HG03575 (cell line): ENCODE data around the gene THRSP.
"Not testable (repeated sequence)": the region's sequence is repeated elsewhere in the genome, so short reads cannot be mapped to it uniquely, and the experiment has no call there.

ENCODE experiments used
- ATAC-seq: cut with Tn5 transposase; IDR thresholded peaks from one replicate; pipeline ENCODE4 v1.9.1; 2021; ENCODE audit not compliant: unreplicated experiment, insufficient number of reproducible peaks, low FRiP score; ENCODE audit errors: extremely low read depth

Gene THRSP

DNA sequence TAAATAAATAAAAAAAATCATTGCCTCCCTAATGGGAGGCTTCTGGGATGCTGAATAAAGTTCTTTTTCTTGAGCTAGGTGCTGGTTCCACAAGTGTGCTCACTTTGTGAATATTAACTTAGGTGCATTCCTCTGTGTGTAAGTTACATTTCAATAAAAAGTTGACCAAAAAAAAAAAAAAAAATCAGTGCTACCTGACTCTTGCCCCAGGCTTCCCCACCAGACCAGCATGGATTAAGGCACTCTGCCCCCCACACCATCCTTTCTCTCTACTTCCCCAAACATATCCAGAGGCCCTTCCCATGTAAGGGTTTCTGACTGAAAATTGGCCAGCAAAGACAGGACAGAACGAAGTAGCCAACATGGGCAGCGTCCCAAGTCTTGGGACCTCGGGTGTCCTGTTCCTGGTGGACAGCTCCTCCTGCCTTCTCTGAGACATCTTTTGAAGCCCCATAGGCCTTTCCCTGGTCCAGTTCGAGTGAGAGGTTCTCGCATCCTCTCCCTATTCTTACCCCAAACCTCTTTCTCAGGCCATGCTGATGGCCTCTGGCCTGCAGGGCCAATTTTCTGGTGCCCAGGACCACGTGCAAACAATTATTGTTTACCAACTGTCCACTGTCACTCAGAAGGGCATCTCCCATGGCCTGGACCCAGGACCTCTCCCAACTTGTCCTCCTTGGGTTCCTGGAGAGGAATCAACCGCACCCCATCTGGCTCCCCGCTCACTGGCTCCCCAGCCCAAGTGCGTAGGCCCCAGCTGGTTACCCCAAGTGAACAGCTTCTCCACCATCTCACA is 25.6 kb upstream of the THRSP start:
- no peak for ATAC-seq

DNA sequence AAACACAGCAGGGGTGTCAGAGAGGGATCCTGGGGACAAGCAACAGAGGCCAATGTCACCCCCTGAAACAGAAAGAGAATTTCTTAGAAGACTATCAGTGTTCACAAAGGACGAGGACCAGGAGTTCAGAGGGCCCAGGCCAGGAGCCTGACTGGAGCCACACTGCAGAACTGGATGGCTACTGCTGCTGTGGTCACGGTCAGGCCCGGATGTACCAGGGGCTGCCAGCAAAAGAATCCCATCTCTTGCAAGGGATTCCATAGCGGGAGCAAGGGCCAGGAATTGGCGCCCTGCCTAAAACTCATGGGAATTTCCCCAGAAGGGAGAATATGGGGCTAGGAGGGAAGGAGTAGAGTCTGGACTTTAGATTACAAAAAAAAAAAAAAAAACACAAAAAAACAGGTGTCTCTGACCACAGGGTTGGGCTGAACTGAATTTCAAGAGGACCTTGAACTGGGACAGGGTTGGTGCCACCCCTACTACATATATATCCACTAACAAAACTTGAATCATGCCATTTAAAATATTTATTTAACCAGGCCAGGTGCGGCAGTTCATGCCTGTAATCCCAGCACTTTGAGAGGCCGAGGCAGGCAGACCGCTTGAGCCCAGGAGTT is 24.9 kb upstream of the THRSP start:
- no peak for ATAC-seq

DNA sequence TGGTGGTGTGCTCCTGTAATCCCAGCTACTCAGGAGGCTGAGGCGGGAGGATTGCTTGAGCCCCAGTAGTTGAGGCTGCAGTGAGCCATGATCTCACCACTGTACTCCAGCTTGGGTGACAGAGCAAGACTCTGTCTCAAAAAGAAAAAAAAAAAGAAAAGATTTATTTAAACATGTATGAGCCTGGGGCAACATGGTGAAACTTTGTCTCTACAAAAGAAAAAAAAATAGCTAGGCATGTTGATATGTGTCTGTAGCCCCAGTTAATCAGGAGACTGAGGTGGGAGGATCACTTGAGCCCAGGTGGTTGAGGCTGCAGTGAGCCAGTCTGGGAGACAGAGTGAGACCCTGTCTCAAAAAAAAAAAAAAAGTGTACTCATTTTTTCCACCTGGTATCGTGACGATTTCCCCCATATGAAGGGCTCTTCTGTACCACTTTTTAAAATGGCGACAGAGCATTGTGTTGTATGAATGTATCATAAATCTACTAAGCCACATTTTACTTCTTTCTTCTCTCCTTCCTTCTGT is 24.2 kb upstream of the THRSP start:
- no peak for ATAC-seq

DNA sequence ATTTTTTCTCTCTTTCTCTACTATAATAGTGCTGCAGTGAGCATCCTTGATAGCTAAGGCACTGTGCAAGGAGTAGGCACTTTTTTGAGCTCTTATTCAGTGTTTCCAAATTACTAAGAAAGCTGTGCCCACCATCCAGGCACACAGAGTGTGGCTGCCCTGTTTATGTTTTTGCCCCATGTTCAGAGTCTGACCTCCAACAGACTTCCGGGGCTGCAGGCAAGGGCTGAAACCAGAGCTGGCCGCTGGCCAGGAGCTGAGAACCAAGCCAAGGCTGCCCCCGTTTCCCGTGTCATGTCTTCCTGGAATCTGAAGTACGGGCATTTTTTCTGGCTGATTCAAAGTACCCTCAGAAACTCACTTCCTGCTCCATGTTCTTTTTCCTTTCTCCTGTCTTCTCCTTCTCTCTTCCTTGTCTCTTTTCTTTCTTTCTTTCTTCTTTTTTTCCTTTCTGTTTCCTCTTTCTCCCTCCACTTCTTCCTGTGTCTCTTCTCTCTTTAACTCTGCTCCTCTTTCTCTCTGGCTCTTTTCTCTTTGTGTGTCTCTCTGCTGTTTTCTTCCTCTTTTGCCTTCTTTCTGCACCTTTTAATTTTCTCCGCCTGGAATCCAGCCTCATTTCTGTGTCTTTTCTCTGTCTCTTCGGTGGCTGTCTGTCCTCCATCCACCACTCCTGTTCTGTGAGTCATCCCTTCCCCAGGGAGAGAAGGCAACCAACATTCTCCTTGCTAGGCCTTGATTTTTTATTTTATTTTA is 23.6 kb upstream of the THRSP start:
- ATAC-seq, result no peak

DNA sequence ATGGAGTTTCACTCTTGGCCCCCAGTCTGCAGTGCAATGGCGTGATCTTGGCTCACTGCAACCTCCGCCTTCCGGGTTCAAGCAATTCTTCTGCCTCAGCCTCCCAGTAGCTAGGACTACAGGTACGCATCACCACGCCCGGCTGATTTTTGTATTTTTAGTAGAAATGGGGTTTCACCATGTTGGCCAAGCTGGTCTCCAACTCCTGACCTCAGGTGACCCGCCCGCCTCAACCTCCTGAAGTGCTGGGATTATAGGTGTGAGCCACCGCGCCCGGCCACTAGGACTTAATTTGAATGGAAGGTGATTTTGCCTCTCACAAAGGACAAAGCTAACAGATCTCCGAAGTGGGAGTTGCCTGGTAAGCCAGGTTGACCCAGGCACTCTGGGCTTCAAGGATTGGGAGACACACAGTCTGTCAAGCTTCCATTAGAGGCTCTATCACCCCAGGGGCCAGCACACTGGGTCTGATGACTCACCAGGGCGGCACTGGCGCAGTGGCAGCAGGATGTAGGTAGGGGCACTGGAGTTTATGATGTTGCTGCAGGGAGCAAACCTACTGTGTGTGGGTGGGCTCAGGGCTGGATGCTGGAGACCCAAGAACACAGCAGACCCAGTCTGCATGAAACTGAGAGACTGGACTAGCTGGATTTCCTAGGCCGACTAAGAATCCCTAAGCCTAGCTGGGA is 22.8 kb upstream of the THRSP start:
- ATAC-seq, result no peak

DNA sequence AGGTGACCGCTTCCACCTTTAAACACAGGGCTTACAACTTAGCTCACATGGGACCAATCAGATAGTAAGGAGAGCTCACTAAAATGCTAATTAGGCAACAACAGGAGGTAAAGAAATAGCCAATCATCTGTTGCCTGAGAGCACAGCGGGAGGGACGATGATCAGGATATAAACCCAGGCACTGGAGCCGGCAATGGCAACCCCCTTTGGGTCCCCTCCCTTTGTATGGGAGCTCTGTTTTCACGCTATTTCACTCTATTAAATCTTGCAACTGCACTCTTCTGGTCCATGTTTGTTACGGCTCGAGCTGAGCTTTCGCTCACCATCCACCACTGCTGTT is 22.3 kb upstream of the THRSP start:
- not testable (repeated sequence) for ATAC-seq

DNA sequence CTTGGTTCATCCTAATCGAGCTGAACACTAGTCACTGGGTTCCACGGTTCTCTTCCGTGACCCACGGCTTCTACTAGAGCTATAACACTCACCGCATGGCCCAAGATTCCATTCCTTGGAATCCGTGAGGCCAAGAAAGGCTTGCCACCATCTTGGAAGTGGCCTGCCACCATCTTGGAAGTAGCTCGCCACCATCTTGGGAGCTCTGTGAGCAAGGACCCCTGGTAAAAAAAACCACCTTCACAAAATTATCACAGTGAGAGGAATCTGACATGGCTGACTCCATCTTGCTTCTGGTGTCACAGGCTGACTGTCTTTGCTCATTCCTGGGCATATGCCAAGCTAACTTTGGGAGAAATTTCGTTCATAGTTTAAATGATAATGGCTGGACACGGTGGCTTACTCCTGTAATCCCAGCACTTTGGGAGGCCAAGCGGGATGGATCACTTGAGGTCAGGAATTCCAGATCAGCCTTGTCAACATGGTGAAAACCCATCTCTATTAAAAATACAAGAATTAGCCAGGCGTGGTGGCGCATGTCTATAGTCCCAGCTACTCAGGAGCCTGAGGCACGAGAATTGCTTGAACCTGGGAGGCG is 21.7 kb upstream of the THRSP start:
- no peak for ATAC-seq

DNA sequence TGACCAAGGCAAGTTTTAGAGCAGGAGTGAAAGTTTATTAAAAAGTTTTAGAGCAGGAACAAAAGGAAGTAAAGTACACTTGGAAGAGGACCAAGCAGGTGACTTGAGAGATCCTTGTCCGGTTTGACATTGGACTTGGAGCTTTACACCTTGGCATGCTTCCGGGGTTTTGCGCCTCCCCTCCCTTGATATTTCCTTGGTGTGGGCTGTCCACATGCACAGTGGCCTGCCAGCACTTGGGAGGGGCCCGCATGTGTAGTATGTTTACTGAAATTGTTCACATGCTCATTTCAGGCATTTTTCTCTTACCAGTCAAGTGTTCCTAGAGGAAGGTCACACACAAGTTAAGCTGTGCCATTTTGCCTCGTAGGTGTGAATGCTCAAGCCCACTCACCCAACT is 19.0 kb upstream of the THRSP start:
- no peak for ATAC-seq

DNA sequence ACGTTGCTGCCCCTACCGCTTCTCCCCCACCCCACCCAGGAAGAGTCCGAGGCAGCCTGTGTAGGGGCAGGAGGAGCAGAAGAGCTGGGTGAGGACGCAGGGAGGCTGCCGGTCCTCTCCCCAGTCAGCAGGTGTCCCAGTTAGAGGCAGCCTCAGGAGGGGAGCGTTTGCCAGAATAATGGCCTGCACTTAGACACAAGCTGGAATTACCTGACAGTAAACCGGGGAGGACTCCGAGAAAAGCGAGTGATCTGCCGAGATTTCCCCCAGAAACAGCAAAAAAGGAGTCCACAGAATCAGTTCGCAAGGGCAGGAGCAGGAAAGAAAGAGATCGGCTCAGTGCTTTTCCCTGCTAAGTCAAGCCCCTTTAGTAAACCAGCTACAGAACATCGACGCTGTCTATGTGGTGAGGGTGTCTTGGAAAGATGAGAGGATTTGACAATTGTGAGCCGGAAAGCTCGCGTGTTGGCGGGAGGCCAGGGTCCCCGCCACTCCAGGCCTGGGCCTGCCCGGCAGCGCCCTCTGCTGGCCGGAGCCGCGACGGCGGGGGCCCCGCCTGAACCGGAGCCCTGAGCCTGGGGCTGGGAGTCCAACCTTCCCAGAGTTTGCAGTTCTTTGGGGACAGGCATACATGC is 17.7 kb upstream of the THRSP start:
- no peak for ATAC-seq

DNA sequence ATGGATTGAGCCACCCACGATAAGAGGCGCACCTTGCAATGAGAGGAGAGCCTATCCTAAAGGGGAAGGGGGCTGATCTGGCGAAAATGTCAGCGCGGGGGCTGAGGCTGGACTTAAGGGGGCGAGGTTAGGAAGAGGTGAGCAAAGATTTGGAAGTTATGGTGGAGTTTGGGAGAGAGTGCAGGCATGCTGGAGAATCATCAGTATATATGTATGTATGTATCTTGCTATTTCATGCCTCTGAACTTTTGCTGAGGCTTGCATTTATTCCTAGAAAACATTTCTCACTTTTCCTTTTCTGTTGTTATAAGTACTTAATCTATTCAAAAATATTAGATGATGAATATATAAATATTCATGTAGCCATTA is 17.2 kb upstream of the THRSP start:
- ATAC-seq, result no peak

DNA sequence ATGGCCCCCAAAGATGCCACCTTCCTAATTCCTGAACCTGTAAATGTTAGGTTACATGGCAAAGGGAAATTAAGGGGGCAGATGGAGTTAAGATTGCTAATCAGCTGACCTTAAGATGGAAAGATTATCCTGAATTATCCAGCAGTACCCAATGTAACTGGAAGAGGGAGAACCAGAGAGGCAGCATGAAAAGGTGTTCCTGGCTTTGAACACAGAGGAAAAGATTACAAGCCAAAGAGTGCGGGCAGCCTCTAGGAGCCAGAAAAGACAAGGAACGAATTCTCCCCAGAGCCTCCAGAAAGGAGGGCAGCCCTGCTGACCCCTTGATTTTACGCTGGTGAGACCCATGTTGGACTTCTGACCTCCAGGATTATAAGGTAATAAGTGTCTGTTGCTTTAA is 15.1 kb upstream of the THRSP start:
- no peak for ATAC-seq

DNA sequence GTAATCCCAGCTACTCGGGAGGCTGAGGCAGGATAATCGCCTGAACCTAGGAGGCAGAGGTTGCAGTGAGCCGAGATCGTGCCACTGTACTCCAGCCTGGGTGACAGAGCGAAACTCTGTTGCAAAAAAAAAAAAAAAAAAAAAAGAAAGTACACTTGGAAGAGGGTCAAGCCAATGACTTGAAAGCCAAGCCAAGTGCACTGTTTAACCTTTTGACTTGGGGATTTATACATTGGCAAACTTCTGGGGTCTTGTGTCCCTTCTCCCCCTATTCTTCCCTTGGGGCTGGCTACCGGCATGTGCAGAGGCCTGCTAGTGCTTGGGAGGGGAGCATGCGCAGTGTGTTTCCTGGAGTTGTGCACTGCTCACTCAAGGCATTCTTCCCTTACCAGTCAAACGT is 14.3 kb upstream of the THRSP start:
- no peak for ATAC-seq

DNA sequence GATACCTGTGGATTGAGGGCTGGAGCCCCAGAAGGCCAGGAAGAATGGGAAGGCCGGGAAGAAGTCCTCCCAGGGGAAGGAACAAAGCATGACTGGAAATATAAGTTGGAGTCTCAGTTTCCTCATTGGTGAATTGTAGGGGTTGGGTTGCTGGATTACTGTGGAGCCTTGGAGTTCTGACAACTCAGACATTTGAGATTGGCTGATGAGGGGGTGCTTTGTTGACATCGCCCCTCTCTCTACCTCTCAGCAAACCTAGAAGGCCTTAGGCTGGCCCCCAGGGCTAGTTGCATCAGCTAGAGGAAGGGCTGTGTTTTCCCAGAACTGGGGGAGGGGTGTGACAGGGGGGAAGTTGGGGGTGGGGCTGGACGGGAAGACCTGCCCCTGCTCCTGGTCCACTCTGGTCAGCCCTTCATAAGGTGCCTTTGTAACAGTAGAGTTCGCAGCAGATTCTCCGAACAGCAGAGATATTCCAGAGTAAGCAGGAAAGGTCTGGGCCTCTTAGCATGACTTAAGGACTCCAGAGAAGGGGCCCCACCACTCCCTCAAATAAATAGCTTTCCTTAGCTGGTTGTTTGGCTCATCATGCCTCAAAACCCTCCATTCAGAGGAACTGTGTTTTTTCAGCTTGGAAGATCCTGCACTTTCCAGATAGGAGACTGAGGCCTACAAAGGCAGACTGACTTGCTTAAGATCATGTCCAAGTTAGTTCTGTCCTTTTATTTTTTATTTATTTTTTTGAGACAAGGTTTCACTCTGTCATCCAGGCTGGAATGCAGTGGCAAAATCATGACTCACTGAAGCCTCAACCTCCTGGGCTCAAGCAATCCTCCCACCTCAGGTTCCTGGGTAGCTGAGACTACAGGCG is 12.5 kb upstream of the THRSP start:
- no peak for ATAC-seq

DNA sequence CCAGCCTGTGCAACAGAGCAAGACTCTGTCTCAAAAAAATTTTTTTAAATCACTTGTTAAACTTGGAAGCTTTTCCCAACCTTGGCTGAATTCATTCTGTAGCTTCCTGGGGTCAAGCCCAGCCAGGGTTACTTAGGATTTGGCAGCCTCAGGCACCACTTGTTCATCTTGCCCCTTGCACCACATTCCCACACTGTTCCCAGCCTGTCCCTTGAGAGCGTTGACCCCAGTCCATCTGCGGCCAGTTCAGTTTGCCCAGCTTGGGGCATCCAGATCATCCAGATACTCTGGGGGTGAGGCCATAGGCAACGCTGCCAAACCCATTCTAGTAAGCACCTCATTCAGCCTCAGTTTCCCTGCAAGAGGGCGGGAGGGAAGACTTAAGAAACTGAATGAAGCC is 8.7 kb upstream of the THRSP start:
- ATAC-seq, result no peak

DNA sequence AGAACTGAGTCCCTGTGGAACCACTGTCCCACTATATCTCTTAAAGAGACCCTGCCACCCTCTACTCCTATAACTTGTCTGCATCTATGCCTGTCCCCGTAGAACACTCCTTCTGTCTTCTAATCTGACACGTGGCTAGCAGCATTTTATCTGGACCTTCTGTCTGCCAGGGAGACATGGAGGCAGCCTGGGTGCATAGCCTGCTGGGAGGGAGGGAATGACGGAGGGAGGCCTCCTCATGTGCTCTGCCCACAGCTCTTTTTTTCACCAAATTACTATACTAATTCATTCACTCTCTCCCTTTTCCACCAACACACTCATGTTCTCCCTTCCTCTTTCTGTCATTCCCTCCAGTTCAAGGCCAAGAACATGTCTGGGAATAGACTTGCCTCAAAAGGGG is 7.6 kb upstream of the THRSP start:
- no peak for ATAC-seq

DNA sequence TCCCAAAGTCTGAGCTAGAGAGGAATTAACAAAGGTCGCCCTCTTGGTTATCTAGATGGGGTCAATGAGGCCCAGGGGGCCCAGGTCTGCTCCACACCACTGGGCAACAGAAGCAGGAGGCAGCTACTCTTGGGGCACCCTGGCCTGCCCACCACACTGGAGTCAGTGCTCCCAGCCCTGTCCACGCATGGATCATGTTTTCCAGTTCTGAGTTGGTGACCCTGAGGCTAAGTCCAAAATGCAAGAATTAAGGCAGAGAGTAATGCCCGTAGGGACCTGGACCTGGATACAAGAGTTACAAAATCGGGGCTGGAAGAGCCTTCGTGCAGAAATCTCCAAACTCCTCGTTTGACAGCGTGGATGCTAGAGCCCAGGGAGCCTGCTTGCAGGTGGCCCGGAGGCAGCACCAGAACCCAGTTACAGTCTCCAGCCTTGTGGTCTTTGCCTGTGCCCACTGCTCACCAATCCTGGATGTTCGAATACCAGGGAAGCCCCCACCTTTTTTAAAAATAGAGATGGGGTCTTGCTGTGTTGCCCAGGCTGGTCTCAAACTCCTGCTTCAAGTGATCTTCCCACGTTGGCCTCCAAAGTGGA is 6.1 kb upstream of the THRSP start:
- ATAC-seq, result no peak

DNA sequence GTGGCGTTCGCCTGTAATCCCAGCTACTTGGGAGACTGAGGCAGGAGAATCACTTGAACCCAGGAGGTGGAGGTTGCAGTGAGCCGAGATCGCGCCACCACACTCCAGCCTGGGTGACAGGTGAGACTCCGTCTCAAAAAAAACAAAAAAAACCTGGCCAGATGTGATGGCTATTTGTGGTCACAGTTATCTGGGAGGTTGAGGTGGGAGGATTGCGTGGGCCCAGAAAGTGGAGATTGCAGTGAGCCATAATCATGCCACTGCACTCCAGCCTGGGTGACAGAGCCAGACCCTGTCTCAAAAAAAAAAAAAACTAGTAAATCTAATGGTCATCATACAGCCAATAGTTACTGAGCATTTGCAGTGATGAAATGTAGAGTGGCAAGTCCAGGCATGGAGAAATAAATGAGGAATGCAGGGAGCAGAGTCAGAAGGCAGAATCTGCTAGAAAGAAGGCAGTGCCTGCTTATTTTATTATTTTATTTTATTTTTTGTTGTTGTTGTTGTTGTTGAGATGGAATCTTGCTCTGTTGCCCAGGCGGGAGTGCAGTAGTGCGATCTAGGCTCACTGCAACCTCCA is 3.8 kb upstream of the THRSP start:
- not testable (repeated sequence) for ATAC-seq
